Measurements from ENCODE around the gene SPINK1.

Gene SPINK1

GRCh38 chr5:147860641-147861025 is 29.2 kb upstream of the SPINK1 start:
- TF ChIP-seq TCF12 (IDR thresholded peaks at IDR 0.05; ENCODE audit: low read depth) (no peak), TEAD4 (IDR thresholded peaks at IDR 0.05) (no peak), ZBTB7A (IDR thresholded peaks at IDR 0.05; ENCODE audit: low read depth) (no peak), NFIC (IDR thresholded peaks at IDR 0.05) (no peak), CEBPB (IDR thresholded peaks at IDR 0.05) (no peak), RAD21 (IDR thresholded peaks at IDR 0.05; ENCODE audit: low read depth) (no peak), YY1 (IDR thresholded peaks at IDR 0.05; ENCODE audit: low read depth) (no peak), FOXM1 (IDR thresholded peaks at IDR 0.05; ENCODE audit: borderline replicate concordance, low read depth) (no peak), TAF1 (IDR thresholded peaks at IDR 0.05; ENCODE audit: low read depth) (no peak), EGR1 (IDR thresholded peaks at IDR 0.05) (no peak), CREB1 (IDR thresholded peaks at IDR 0.05; ENCODE audit: low read depth) (no peak), USF1 (IDR thresholded peaks at IDR 0.05) (no peak), EP300 (IDR thresholded peaks at IDR 0.05; ENCODE audit: borderline replicate concordance) (no peak)
- TF ChIP-seq, protein P1, sequence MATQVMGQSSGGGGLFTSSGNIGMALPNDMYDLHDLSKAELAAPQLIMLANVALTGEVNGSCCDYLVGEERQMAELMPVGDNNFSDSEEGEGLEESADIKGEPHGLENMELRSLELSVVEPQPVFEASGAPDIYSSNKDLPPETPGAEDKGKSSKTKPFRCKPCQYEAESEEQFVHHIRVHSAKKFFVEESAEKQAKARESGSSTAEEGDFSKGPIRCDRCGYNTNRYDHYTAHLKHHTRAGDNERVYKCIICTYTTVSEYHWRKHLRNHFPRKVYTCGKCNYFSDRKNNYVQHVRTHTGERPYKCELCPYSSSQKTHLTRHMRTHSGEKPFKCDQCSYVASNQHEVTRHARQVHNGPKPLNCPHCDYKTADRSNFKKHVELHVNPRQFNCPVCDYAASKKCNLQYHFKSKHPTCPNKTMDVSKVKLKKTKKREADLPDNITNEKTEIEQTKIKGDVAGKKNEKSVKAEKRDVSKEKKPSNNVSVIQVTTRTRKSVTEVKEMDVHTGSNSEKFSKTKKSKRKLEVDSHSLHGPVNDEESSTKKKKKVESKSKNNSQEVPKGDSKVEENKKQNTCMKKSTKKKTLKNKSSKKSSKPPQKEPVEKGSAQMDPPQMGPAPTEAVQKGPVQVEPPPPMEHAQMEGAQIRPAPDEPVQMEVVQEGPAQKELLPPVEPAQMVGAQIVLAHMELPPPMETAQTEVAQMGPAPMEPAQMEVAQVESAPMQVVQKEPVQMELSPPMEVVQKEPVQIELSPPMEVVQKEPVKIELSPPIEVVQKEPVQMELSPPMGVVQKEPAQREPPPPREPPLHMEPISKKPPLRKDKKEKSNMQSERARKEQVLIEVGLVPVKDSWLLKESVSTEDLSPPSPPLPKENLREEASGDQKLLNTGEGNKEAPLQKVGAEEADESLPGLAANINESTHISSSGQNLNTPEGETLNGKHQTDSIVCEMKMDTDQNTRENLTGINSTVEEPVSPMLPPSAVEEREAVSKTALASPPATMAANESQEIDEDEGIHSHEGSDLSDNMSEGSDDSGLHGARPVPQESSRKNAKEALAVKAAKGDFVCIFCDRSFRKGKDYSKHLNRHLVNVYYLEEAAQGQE (IDR thresholded peaks at IDR 0.05; ENCODE audit: low read depth) = no peak

- TF ChIP-seq, protein P1 (IDR thresholded peaks at IDR 0.05; ENCODE audit: low read depth) = no peak
- TF ChIP-seq MAX (IDR thresholded peaks at IDR 0.05) (no peak), TAF1 (IDR thresholded peaks at IDR 0.05; ENCODE audit: low read depth) (no peak), CREB1 (IDR thresholded peaks at IDR 0.05; ENCODE audit: low read depth) (no peak), EGR1 (IDR thresholded peaks at IDR 0.05) (no peak), EP300 (IDR thresholded peaks at IDR 0.05; ENCODE audit: borderline replicate concordance) (no peak), CEBPB (IDR thresholded peaks at IDR 0.05) (no peak), ZBTB7A (IDR thresholded peaks at IDR 0.05; ENCODE audit: low read depth) (no peak), NFIC (IDR thresholded peaks at IDR 0.05) (no peak), TCF12 (IDR thresholded peaks at IDR 0.05; ENCODE audit: low read depth) (no peak), FOXM1 (IDR thresholded peaks at IDR 0.05; ENCODE audit: borderline replicate concordance, low read depth) (no peak), YY1 (IDR thresholded peaks at IDR 0.05; ENCODE audit: low read depth) (no peak), RAD21 (IDR thresholded peaks at IDR 0.05; ENCODE audit: low read depth) (no peak), TEAD4 (IDR thresholded peaks at IDR 0.05) (no peak)
Measured at GRCh38 chr5:147859962-147860640, 28.6 kb upstream of the SPINK1 start.

GRCh38 chr5:147858565-147858964 is 27.1 kb upstream of the SPINK1 start:
- no peak for TF ChIP-seq TCF12 (IDR thresholded peaks at IDR 0.05; ENCODE audit: low read depth)
- TF ChIP-seq ZBTB7A (IDR thresholded peaks at IDR 0.05; ENCODE audit: low read depth) = no peak
- TF ChIP-seq RAD21 (IDR thresholded peaks at IDR 0.05; ENCODE audit: low read depth) = no peak
- no peak for TF ChIP-seq USF1 (IDR thresholded peaks at IDR 0.05)
- no peak for TF ChIP-seq YY1 (IDR thresholded peaks at IDR 0.05; ENCODE audit: low read depth)
- no peak for TF ChIP-seq MAX (IDR thresholded peaks at IDR 0.05)
- TF ChIP-seq EGR1 (IDR thresholded peaks at IDR 0.05) = no peak
- TF ChIP-seq NFIC (IDR thresholded peaks at IDR 0.05) = no peak
- TF ChIP-seq EP300 (IDR thresholded peaks at IDR 0.05; ENCODE audit: borderline replicate concordance) = no peak
- TF ChIP-seq CREB1 (IDR thresholded peaks at IDR 0.05; ENCODE audit: low read depth) = no peak
- no peak for TF ChIP-seq FOXM1 (IDR thresholded peaks at IDR 0.05; ENCODE audit: borderline replicate concordance, low read depth)
- TF ChIP-seq TAF1 (IDR thresholded peaks at IDR 0.05; ENCODE audit: low read depth) = no peak
- no peak for TF ChIP-seq CEBPB (IDR thresholded peaks at IDR 0.05)
- TF ChIP-seq TEAD4 (IDR thresholded peaks at IDR 0.05) = no peak
- TF ChIP-seq, protein P1 (IDR thresholded peaks at IDR 0.05; ENCODE audit: low read depth) = no peak

Data from Ishikawa (cell line).